WTC11 (cell line): ENCODE results near the gene SKIL.

Experiments
- CTCF ChIP-seq: fragments of 200-600 bp; IDR thresholded peaks from 2 replicates; pipeline ENCODE4 v1.8.0; 2022; ENCODE audit warnings: antibody characterized with exemption
- ETV6 ChIP-seq: sonication (generic); formaldehyde crosslinking; IDR thresholded peaks from 2 replicates; pipeline ENCODE4 v1.8.1; 2022; ENCODE audit warnings: mild to moderate bottlenecking, missing genetic modification reagents
- FOXP1 ChIP-seq: sonication (generic); formaldehyde crosslinking; IDR thresholded peaks from 2 replicates; pipeline ENCODE4 v1.8.0; 2022; ENCODE audit warnings: missing genetic modification reagents, mild to moderate bottlenecking, moderate library complexity, borderline replicate concordance
- HMGXB4 ChIP-seq: sonication (generic); formaldehyde crosslinking; IDR thresholded peaks from 2 replicates; pipeline ENCODE4 v1.8.1; 2023; ENCODE audit warnings: mild to moderate bottlenecking, moderate library complexity, missing genetic modification reagents
- MAX ChIP-seq: sonication (generic); formaldehyde crosslinking; IDR thresholded peaks from 2 replicates; pipeline ENCODE4 v1.8.0; 2022; ENCODE audit warnings: mild to moderate bottlenecking, missing genetic modification reagents
- NFE2L1 ChIP-seq: sonication (generic); formaldehyde crosslinking; IDR thresholded peaks from 2 replicates; pipeline ENCODE4 v1.8.1; 2023; ENCODE audit warnings: missing genetic modification reagents
- PRRX2 ChIP-seq: fragments of 250-450 bp; sonication (Bioruptor Pico); IDR thresholded peaks from 2 replicates; pipeline ENCODE4 v1.8.0; 2021; ENCODE audit warnings: mild to moderate bottlenecking
- USF1 ChIP-seq: sonication (generic); formaldehyde crosslinking; IDR thresholded peaks from 2 replicates; pipeline ENCODE4 v1.8.0; 2022; ENCODE audit warnings: mild to moderate bottlenecking, missing genetic modification reagents
- ZNF263 ChIP-seq: sonication (generic); formaldehyde crosslinking; IDR thresholded peaks from 2 replicates; pipeline ENCODE4 v1.8.1; 2022; ENCODE audit warnings: low read depth, mild to moderate bottlenecking, moderate library complexity, missing genetic modification reagents

GRCh38 chr3:170405101-170405500, 47.6 kb downstream of the SKIL start:
- TF ChIP-seq ZNF263 (CRISPR knock-in tag) (no peak), USF1 (CRISPR knock-in tag) (no peak), FOXP1 (CRISPR knock-in tag) (no peak), NFE2L1 (CRISPR knock-in tag) (no peak), PRRX2 (CRISPR knock-in tag) (no peak), CTCF (no peak), HMGXB4 (CRISPR knock-in tag) (no peak), MAX (no peak), ETV6 (CRISPR knock-in tag) (no peak)
